MM.1S (cell line): ENCODE data around the gene MALRD1.

Experiments used
- DNase-seq: peaks from one replicate; pipeline ENCODE4 v3.0.0-alpha.2; 2015
- H2AFZ ChIP-seq: fragments of 300-600 bp; sonication (generic); 2 replicates; pipeline ENCODE4 v1.6.0; 2016; ENCODE audit warnings: antibody characterized with exemption, low read length
- H3F3A ChIP-seq: fragments of 300-600 bp; sonication (generic); 2 replicates; pipeline ENCODE4 v1.6.1; 2016; ENCODE audit warnings: mild to moderate bottlenecking, antibody characterized with exemption, low read length, moderate library complexity, mixed read lengths; ENCODE audit not compliant: insufficient read depth
- H3K27ac ChIP-seq: fragments of 300-600 bp; sonication (generic); 2 replicates; pipeline ENCODE4 v1.5.1; 2016; ENCODE audit warnings: mild to moderate bottlenecking, low read length
- H3K27me3 ChIP-seq: fragments of 300-600 bp; sonication (generic); replicated peaks from 2 replicates; pipeline ENCODE4 v1.6.0; 2016; ENCODE audit warnings: low read length; ENCODE audit not compliant: insufficient read depth
- H3K36me3 ChIP-seq: fragments of 300-600 bp; sonication (generic); replicated peaks from 2 replicates; pipeline ENCODE4 v1.6.1; 2016; ENCODE audit warnings: mild to moderate bottlenecking, low read length, mixed read lengths; ENCODE audit not compliant: insufficient read depth
- H3K4me1 ChIP-seq: fragments of 300-600 bp; sonication (generic); 2 replicates; pipeline ENCODE4 v1.6.1; 2016; ENCODE audit warnings: low read length, mixed read lengths
- H3K4me2 ChIP-seq: fragments of 300-600 bp; sonication (generic); 2 replicates; pipeline ENCODE4 v1.6.0; 2016; ENCODE audit warnings: low read depth, low read length
- H3K4me3 ChIP-seq: fragments of 300-600 bp; sonication (generic); 2 replicates; pipeline ENCODE4 v1.5.1; 2016; ENCODE audit warnings: low read length, mixed read lengths
- H3K79me2 ChIP-seq: fragments of 300-600 bp; sonication (generic); 2 replicates; pipeline ENCODE4 v1.6.1; 2016; ENCODE audit warnings: mixed run types, low read length, mixed read lengths
- H3K9ac ChIP-seq: fragments of 300-600 bp; sonication (generic); 2 replicates; pipeline ENCODE4 v1.6.1; 2016; ENCODE audit warnings: low read length, mixed read lengths
- H3K9me2 ChIP-seq: fragments of 300-600 bp; sonication (generic); replicated peaks from 2 replicates; pipeline ENCODE4 v1.6.1; 2016; ENCODE audit warnings: mild to moderate bottlenecking, low read length, mixed read lengths; ENCODE audit not compliant: insufficient read depth
- H3K9me3 ChIP-seq: fragments of 300-600 bp; sonication (generic); replicated peaks from 2 replicates; pipeline ENCODE4 v1.6.1; 2016; ENCODE audit warnings: mild to moderate bottlenecking, low read length, mixed read lengths; ENCODE audit not compliant: insufficient read depth
- H4K20me1 ChIP-seq: fragments of 300-600 bp; sonication (generic); 2 replicates; pipeline ENCODE4 v1.6.1; 2016; ENCODE audit warnings: mild to moderate bottlenecking, low read length, moderate library complexity, mixed read lengths; ENCODE audit not compliant: insufficient read depth
- EZH2 ChIP-seq: fragments of 300-600 bp; sonication (generic); optimal IDR thresholded peaks from 2 replicates; pipeline ENCODE3; 2017; ENCODE audit warnings: low read depth, mild to moderate bottlenecking, antibody characterized with exemption, low read length, mixed read lengths
- EZH2phosphoT487 ChIP-seq: fragments of 300-600 bp; sonication (generic); IDR thresholded peaks from 2 replicates; pipeline ENCODE4 v1.6.1; 2018; ENCODE audit warnings: antibody characterized with exemption, low read length
- TF ChIP-seq, protein P1 (sequence below): fragments of 300-600 bp; sonication (generic); IDR thresholded peaks from 2 replicates; pipeline ENCODE4 v1.5.1; 2016; ENCODE audit warnings: antibody characterized with exemption, low read length, mixed read lengths

The MALRD1 gene

DNA sequence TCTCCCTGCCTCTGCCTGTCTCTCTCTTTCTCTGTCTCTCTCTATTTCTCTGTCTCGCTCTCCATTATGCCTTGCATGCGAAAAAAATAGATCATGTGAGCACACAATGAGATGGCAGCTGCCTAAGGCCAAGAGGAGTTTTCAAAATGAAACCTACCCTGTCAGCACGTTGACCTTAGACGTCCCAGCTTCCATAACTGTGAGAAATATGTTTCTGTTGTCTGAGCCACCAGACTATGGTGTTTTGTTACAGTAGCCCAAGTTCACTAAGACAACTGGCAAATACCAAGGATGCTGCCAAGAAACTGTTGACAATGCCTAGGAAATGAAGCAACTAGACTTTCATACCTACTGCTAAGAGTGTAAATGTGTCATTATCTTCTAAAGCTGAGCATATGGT lies 697.1 kb downstream of the MALRD1 start:
- no peak overlapping the region; the same call in 1 of the 2 replicates for H3K4me2 ChIP-seq
- no peak overlapping the region for H3K27ac ChIP-seq
- H3K79me2 ChIP-seq, result no peaks in the 10 kb centered on the region
- TF ChIP-seq, protein P1, sequence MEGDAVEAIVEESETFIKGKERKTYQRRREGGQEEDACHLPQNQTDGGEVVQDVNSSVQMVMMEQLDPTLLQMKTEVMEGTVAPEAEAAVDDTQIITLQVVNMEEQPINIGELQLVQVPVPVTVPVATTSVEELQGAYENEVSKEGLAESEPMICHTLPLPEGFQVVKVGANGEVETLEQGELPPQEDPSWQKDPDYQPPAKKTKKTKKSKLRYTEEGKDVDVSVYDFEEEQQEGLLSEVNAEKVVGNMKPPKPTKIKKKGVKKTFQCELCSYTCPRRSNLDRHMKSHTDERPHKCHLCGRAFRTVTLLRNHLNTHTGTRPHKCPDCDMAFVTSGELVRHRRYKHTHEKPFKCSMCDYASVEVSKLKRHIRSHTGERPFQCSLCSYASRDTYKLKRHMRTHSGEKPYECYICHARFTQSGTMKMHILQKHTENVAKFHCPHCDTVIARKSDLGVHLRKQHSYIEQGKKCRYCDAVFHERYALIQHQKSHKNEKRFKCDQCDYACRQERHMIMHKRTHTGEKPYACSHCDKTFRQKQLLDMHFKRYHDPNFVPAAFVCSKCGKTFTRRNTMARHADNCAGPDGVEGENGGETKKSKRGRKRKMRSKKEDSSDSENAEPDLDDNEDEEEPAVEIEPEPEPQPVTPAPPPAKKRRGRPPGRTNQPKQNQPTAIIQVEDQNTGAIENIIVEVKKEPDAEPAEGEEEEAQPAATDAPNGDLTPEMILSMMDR, result no peak
- TF ChIP-seq EZH2, result no peak
- no peak for TF ChIP-seq EZH2phosphoT487
- H2AFZ ChIP-seq, result peak overlapping the region; percentile 35; the same call in 1 of the 2 replicates
- H3K4me1 ChIP-seq, result no peaks in the 10 kb centered on the region
- H3K9me3 ChIP-seq, result no peaks in the 10 kb centered on the region
- H3K9ac ChIP-seq, result no peak overlapping the region
- H3K4me3 ChIP-seq, result no peak overlapping the region
- DNase-seq, result no peak
- H3K27me3 ChIP-seq, result no peaks in the 10 kb centered on the region
- H3K36me3 ChIP-seq, result no peaks in the 10 kb centered on the region
- no peaks in the 10 kb centered on the region for H3K9me2 ChIP-seq
- no peaks in the 10 kb centered on the region for H4K20me1 ChIP-seq
- H3F3A ChIP-seq, result no peaks in the 10 kb centered on the region

DNA sequence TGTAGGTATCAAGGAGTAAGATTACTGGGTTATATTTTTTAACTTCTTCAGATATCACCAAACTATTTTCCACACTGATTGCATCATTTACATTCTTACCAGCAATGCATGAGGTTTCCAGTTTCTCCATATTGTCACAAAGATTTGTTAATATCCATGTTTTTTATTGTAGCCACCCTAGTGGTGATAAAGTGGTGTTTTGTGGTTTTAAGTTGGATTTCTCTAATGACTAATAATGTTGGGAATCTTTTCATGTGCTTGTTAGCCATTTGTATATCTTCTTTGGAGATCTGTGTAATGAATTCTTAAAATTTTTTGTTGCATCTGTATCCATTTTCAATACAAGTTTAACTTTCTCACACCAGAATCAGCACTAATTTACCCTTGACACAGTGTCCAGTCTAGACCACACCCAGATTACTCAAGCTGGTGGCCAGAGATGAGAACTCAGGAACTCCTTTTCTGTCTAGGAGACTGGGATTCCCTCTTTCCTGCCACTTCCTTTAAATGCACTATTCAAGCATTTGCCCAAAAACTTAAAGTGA lies 700.7 kb downstream of the MALRD1 start:
- H2AFZ ChIP-seq, result no peak overlapping the region
- no peak for DNase-seq
- H3K9me3 ChIP-seq, result no peaks in the 10 kb centered on the region
- H3K27ac ChIP-seq, result no peak overlapping the region
- no peaks in the 10 kb centered on the region for H3K36me3 ChIP-seq
- TF ChIP-seq, protein P1, result no peak
- TF ChIP-seq EZH2phosphoT487, result no peak
- H3K79me2 ChIP-seq, result no peaks in the 10 kb centered on the region
- H3K4me2 ChIP-seq, result no peak overlapping the region
- no peaks in the 10 kb centered on the region for H3F3A ChIP-seq
- H3K9ac ChIP-seq, result no peak overlapping the region
- no peaks in the 10 kb centered on the region for H4K20me1 ChIP-seq
- no peaks in the 10 kb centered on the region for H3K4me1 ChIP-seq
- H3K9me2 ChIP-seq, result no peaks in the 10 kb centered on the region
- no peak overlapping the region for H3K4me3 ChIP-seq
- no peaks in the 10 kb centered on the region for H3K27me3 ChIP-seq

DNA sequence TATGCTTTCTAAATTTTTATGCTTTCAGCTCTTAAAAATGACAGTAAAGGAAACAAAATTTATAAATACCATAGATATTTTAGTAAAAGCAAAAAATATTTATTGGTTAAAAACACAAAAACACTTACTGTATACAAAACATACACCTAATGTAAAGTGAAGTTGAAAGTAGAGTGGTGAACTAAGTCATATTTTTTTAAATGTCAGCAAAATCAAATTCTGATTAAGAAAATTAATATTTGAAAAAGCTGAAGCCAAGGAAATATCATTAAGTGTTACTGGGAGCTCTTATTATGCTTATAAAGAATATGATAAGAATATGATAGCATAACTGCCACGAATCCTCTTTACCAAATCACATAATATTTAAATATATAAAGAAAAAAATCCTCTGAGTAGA lies 702.4 kb downstream of the MALRD1 start:
- no peaks in the 10 kb centered on the region for H3K4me1 ChIP-seq
- H3K4me2 ChIP-seq, result no peak overlapping the region
- no peaks in the 10 kb centered on the region for H4K20me1 ChIP-seq

More for the DNA sequence above, 702.4 kb downstream of the MALRD1 start:
- Histone ChIP-seq H3K4me3 (no peak overlapping the region), H2AFZ (no peak overlapping the region), H3K9me3 (no peaks in the 10 kb centered on the region), H3K9ac (no peak overlapping the region), H3K79me2 (no peaks in the 10 kb centered on the region), H3F3A (no peaks in the 10 kb centered on the region), H3K9me2 (no peaks in the 10 kb centered on the region), H3K36me3 (no peaks in the 10 kb centered on the region), H3K27ac (no peak overlapping the region), H3K27me3 (no peaks in the 10 kb centered on the region)
- DNase-seq, result no peak
- TF ChIP-seq EZH2phosphoT487 (no peak), EZH2 (no peak)
- TF ChIP-seq, protein P1, result no peak
